Measurements from ENCODE around the gene S100A2.

Gene S100A2

DNA sequence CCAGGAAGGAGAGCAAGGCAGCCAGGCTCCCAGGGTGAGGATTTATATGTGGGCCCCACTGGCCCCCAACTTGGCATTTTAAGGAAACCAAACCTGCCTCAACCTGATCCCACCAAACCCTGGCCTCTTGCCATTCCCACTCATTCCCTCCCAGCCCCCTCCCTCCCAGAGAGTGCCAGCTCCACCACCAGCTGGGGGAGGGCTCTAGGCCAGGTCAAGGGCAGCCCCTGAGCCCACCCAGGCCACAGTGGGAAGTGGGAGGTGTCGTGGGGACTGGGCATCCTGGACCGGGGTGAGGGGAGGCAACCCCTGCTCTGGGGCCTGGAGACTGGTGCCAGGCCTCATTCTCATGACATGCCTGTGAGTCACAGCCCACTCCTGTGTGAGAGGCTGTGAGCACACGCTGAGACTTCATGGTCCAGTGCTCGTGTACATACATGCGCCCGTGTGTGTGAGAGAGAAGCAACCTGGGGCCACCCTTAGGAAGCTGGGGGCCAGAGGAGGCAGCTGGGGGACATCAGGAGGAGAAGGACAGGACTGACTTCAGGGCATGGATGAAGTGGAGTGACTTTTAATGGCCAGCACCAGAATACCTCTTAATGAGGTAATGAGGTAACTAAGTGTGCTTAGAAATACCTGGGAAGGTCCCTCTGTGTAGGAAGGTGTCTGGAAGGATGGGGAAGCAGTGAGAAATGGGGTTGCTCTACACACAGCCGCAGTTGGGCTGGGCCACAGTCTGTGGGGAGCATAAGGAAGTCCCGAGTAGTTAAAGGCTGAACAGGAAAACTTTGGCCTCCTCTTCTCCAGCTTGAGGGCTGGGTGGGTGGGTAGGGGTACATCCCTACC lies at the start of gene S100A2:
TSS of gene S100A2 (minus strand) at position 316 of the 846 bp plus-strand sequence. CDS start 1,967 bp downstream, outside the sequence.
- Histone ChIP-seq H3K27me3 (ENCODE audit: control insufficient read depth, low read length) (no peaks in the 10 kb centered on the region), H3K4me3 (ENCODE audit: low read length) (no peak within 1 kb of the TSS), H3K79me2 (ENCODE audit: control insufficient read depth, low read length) (no peaks in the 10 kb centered on the region), H4K20me1 (ENCODE audit: control insufficient read depth, insufficient read depth, low read depth, low read length) (no peaks in the 10 kb centered on the region), H3K27ac (ENCODE audit: low read depth, low read length) (no peak within 1 kb of the TSS), H3K9me3 (ENCODE audit: control insufficient read depth, insufficient read depth, low read length) (no peaks in the 10 kb centered on the region), H3K36me3 (ENCODE audit: control insufficient read depth, low read length) (no peaks in the 10 kb centered on the region), H3K4me2 (ENCODE audit: low read length) (no peak within 1 kb of the TSS), H3K9me2 (replicated peaks; ENCODE audit: control insufficient read depth, low read length) (no peaks in the 10 kb centered on the region), H3F3A (ENCODE audit: control insufficient read depth, insufficient read depth) (no peaks in the 10 kb centered on the region), H3K4me1 (ENCODE audit: control insufficient read depth, low read length) (peaks cover 6% of the 10 kb centered on the region)
- TF ChIP-seq, protein P1, sequence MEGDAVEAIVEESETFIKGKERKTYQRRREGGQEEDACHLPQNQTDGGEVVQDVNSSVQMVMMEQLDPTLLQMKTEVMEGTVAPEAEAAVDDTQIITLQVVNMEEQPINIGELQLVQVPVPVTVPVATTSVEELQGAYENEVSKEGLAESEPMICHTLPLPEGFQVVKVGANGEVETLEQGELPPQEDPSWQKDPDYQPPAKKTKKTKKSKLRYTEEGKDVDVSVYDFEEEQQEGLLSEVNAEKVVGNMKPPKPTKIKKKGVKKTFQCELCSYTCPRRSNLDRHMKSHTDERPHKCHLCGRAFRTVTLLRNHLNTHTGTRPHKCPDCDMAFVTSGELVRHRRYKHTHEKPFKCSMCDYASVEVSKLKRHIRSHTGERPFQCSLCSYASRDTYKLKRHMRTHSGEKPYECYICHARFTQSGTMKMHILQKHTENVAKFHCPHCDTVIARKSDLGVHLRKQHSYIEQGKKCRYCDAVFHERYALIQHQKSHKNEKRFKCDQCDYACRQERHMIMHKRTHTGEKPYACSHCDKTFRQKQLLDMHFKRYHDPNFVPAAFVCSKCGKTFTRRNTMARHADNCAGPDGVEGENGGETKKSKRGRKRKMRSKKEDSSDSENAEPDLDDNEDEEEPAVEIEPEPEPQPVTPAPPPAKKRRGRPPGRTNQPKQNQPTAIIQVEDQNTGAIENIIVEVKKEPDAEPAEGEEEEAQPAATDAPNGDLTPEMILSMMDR (IDR thresholded peaks at IDR 0.05; ENCODE audit: low read depth, low read length, poor library complexity, severe bottlenecking) = no peak
- no peak for TF ChIP-seq EZH2phosphoT487 (IDR thresholded peaks at IDR 0.05; ENCODE audit: borderline replicate concordance, low read length)

DNA sequence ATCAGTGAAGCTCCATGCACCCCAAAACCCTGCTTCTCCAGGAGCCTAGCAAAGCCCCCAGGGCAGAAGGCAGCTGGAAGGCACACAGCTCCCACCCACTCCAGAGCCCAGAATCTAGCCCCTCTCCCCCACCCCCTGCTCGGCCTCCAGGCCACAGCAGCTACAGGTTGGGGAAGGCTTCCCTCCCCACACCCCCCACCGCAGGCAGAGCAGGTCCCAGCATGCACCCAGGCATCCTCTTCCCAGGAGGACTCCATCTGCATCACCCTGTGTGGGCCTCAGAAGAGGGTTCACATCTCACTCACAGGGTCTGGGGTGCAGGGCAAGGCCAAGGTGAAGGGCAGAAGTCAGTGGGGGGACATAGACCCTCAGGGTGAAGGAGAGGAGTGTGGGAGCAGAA lies 49.8 kb upstream of the S100A2 start:
- H3K27ac ChIP-seq (ENCODE audit: low read depth, low read length) = no peak overlapping the region
- H3K4me2 ChIP-seq (ENCODE audit: low read length) = no peak overlapping the region

DNA sequence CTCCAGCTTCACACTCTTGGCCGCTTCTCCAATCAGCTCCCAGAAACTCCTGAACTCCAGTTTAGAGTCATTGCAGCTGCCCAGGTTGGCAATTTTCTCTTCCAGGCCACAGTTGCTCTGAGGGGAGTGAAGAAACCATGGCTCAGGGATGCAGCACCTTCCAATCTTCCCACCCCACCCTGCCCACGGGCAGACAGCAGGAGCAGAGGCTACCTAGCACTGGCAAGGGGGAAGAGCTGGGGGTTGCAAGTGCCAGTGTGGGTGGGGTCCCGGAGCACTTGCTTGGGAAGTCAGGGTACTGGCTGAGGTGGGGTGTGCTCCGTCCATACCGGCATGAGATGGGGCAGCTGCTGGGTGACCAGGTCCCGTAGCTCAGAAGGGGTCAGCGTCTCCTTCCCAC lies 49.3 kb upstream of the S100A2 start:
- H3K9me3 ChIP-seq (ENCODE audit: control insufficient read depth, insufficient read depth, low read length) = no peaks in the 10 kb centered on the region
- no peak overlapping the region for H3K4me2 ChIP-seq (ENCODE audit: low read length)
- no peak overlapping the region for H3K4me3 ChIP-seq (ENCODE audit: low read length)
- H3K27ac ChIP-seq (ENCODE audit: low read depth, low read length) = no peak overlapping the region
- H3K36me3 ChIP-seq (ENCODE audit: control insufficient read depth, low read length) = peaks cover 14% of the 10 kb centered on the region
- no peaks in the 10 kb centered on the region for H3K27me3 ChIP-seq (ENCODE audit: control insufficient read depth, low read length)
- H3K4me1 ChIP-seq (ENCODE audit: control insufficient read depth, low read length) = peaks cover 6% of the 10 kb centered on the region
- no peaks in the 10 kb centered on the region for H3F3A ChIP-seq (ENCODE audit: control insufficient read depth, insufficient read depth)
- H3K9me2 ChIP-seq (replicated peaks; ENCODE audit: control insufficient read depth, low read length) = no peaks in the 10 kb centered on the region
- H3K79me2 ChIP-seq (ENCODE audit: control insufficient read depth, low read length) = no peaks in the 10 kb centered on the region
- no peak for TF ChIP-seq EZH2phosphoT487 (IDR thresholded peaks at IDR 0.05; ENCODE audit: borderline replicate concordance, low read length)
- TF ChIP-seq, protein P1 (IDR thresholded peaks at IDR 0.05; ENCODE audit: low read depth, low read length, poor library complexity, severe bottlenecking) = no peak
- no peaks in the 10 kb centered on the region for H4K20me1 ChIP-seq (ENCODE audit: control insufficient read depth, insufficient read depth, low read depth, low read length)

More for the DNA sequence above, 49.8 kb upstream of the S100A2 start:
- H3K4me3 ChIP-seq (ENCODE audit: low read length) = no peak overlapping the region
- no peaks in the 10 kb centered on the region for H3K27me3 ChIP-seq (ENCODE audit: control insufficient read depth, low read length)
- H3K9me3 ChIP-seq (ENCODE audit: control insufficient read depth, insufficient read depth, low read length) = no peaks in the 10 kb centered on the region
- H3K36me3 ChIP-seq (ENCODE audit: control insufficient read depth, low read length) = peaks cover 19% of the 10 kb centered on the region
- H3K79me2 ChIP-seq (ENCODE audit: control insufficient read depth, low read length) = no peaks in the 10 kb centered on the region
- H3K4me1 ChIP-seq (ENCODE audit: control insufficient read depth, low read length) = peaks cover 6% of the 10 kb centered on the region
- H3K9me2 ChIP-seq (replicated peaks; ENCODE audit: control insufficient read depth, low read length) = no peaks in the 10 kb centered on the region
- H4K20me1 ChIP-seq (ENCODE audit: control insufficient read depth, insufficient read depth, low read depth, low read length) = no peaks in the 10 kb centered on the region
- no peaks in the 10 kb centered on the region for H3F3A ChIP-seq (ENCODE audit: control insufficient read depth, insufficient read depth)
- TF ChIP-seq EZH2phosphoT487 (IDR thresholded peaks at IDR 0.05; ENCODE audit: borderline replicate concordance, low read length) = no peak
- TF ChIP-seq, protein P1 (IDR thresholded peaks at IDR 0.05; ENCODE audit: low read depth, low read length, poor library complexity, severe bottlenecking) = no peak

Data from DOHH2 (cell line).